ENCODE data around the gene MAOB.

The MAOB gene

GRCh38 chrX:43876680-43877079 lies 5.6 kb downstream of the MAOB start:
- in situ Hi-C loops (cut with MboI; ENCODE audit: low pct_unique_long_range_greater_than_20kb, low sequenced_read_pairs, unreplicated experiment) = no loop called here
- DNase-seq (ENCODE audit: low spot score) = no peak
- no peak for TF ChIP-seq CTCF (IDR thresholded peaks at IDR 0.05; ENCODE audit: extremely low read depth, insufficient read depth, missing control alignments)

- TF ChIP-seq CTCF (IDR thresholded peaks at IDR 0.05; ENCODE audit: extremely low read depth, insufficient read depth, missing control alignments) = no peak
- in situ Hi-C loops (cut with MboI; ENCODE audit: low pct_unique_long_range_greater_than_20kb, low sequenced_read_pairs, unreplicated experiment) = no loop called here
- DNase-seq (ENCODE audit: low spot score) = no peak
Observed at GRCh38 chrX:43870758-43871419, 11.4 kb downstream of the MAOB start.

- no peak for DNase-seq (ENCODE audit: low spot score)
- TF ChIP-seq CTCF (IDR thresholded peaks at IDR 0.05; ENCODE audit: extremely low read depth, insufficient read depth, missing control alignments) = no peak
- in situ Hi-C loops (cut with MboI; ENCODE audit: low pct_unique_long_range_greater_than_20kb, low sequenced_read_pairs, unreplicated experiment) = no loop called here
Observed at GRCh38 chrX:43870011-43870410, 12.2 kb downstream of the MAOB start.

- in situ Hi-C loops (cut with MboI; ENCODE audit: low pct_unique_long_range_greater_than_20kb, low sequenced_read_pairs, unreplicated experiment) = no loop called here
- TF ChIP-seq CTCF (IDR thresholded peaks at IDR 0.05; ENCODE audit: extremely low read depth, insufficient read depth, missing control alignments) = no peak
- no peak for DNase-seq (ENCODE audit: low spot score)
Observed at GRCh38 chrX:43868791-43869190, 13.5 kb downstream of the MAOB start.

- in situ Hi-C loops (cut with MboI; ENCODE audit: low pct_unique_long_range_greater_than_20kb, low sequenced_read_pairs, unreplicated experiment) = no loop called here
- TF ChIP-seq CTCF (IDR thresholded peaks at IDR 0.05; ENCODE audit: extremely low read depth, insufficient read depth, missing control alignments) = no peak
- no peak for DNase-seq (ENCODE audit: low spot score)
Observed at GRCh38 chrX:43866423-43866822, 15.8 kb downstream of the MAOB start.

- no peak for TF ChIP-seq CTCF (IDR thresholded peaks at IDR 0.05; ENCODE audit: extremely low read depth, insufficient read depth, missing control alignments)
- in situ Hi-C loops (cut with MboI; ENCODE audit: low pct_unique_long_range_greater_than_20kb, low sequenced_read_pairs, unreplicated experiment) = no loop called here
- DNase-seq (ENCODE audit: low spot score) = no peak
Observed at GRCh38 chrX:43865791-43866190, 16.5 kb downstream of the MAOB start.
